Uterine smooth muscle cell (primary cell): ENCODE measurements around the gene SVOP. TPM values are rescaled to one million over a fixed set of nuclear protein-coding genes. Genes with fewer than 3 reads are reported as not detected.

Source experiments
- total RNA-seq: library from RNA; depleted of rRNA; stranded (reverse); fragments of >200 nt; gene quantifications from 2 replicates; pipeline ENCODE4 v1.2.3, GENCODE V29; 2014

Gene SVOP, protein sequence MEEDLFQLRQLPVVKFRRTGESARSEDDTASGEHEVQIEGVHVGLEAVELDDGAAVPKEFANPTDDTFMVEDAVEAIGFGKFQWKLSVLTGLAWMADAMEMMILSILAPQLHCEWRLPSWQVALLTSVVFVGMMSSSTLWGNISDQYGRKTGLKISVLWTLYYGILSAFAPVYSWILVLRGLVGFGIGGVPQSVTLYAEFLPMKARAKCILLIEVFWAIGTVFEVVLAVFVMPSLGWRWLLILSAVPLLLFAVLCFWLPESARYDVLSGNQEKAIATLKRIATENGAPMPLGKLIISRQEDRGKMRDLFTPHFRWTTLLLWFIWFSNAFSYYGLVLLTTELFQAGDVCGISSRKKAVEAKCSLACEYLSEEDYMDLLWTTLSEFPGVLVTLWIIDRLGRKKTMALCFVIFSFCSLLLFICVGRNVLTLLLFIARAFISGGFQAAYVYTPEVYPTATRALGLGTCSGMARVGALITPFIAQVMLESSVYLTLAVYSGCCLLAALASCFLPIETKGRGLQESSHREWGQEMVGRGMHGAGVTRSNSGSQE
- 0.25 TPM in 1 of 2 replicates, not detected in the other for total RNA-seq

DNA sequence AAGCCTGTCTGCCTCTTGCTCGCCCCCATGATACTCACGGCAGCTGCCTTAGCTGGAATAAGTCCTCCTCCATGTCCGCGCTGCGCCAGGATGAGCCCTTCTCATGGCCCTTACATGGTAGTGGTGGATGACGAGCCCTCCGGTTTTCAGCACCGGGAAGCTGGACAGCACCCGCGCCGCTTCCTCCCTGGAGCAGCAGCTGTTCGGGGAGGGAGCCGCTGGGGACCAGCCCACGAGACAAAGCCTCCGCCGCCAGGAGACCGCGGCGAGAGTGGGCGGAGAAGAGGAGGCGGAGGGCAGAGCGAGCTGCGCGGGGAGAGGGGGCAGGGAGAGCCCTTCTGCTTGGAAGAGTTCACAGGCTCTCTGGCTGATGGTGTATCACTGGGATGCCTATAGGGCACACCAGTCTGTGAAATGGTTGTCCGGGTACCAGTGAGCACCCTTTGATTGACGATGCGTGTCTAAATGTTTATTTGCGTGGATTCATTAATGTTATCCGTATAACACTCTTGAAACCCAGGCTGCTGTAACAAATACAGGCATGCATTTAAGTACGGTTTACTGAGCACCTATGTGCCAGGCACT, at the start of gene SVOP:
TSS of gene SVOP (minus strand) at position 273 of the 585 bp plus-strand sequence. CDS start at position 73, 200 bp downstream.

DNA sequence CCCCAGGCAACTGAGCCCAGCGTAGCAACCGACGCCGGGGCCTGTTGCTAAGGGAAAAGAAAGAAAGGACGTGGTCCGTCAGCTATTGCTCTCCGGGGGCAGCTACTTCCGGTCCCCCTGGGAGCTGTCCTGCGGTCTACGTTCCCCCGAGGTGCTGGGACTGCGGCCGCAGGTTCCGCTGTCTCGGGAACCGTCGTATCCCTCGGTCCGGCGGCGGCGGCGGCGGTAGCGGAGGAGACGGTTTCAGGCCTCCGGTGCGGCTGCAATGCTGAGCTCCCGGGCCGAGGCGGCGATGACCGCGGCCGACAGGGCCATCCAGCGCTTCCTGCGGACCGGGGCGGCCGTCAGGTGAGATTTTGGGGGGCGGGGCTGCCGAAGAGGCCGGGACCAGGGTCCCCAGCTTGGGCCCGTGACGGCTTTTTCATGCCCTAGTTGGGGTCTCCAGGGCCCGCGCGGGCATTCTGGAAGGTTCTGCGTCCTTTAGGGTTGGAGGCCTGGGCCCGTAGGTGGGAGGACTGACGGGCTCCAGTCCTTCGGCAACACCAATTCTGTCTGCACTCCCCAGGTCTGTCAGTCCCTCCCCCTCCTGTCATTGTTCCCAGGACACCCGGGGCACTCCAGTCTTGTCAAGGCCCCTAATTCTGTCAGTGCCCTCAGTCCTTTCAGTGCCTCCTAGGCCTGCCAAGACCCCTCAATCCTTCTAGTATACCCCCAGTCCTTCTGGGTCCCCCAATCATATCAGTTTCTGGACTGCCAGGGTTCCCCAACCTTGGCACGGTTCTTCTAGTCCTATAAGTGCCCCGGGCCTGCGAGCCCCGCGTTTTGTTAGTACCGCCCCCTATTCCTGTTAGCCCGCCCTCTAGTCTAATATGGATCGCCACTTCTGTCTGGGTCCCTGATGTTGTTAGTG, 31.8 kb upstream of the SVOP start, which contains the start of gene USP30:
TSS of gene USP30 (plus strand) at position 163 of the 910 bp plus-strand sequence. CDS start at position 266, 103 bp downstream.

DNA sequence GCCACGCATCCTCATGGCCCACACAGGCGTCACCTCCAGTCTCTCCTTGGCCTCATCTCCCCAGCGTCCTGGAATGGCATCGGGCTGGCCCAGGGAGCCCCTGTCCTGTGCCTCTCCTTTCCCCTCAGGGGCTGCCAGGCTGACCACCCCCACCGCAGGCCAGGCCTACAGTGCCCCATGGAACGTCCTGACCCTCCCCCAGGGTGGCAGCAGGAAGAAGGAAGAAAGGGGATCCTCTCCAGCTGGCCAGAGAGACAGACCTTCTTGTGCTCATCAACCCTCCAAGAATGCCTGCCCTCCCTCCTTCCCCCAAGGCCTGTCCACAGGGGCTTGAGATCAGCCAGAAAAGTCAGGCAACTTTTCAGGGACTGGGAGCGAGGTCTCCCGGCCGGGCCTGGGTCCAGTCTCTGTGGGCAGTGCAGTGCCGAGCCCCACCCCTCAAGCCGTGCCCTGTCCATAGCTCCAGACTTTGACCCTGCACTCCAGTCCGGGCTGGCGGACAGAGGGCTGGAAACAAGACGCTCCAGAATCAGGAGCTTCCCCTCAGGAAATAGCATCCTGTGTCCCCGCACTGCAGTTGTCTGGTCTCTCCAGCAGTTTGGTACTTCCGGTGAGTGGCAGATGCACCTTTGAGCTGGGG, 141.1 kb downstream of the SVOP start, which contains the start of gene DAO:
TSS of gene DAO (plus strand) at position 478 of the 640 bp plus-strand sequence. CDS start 4,915 bp downstream, outside the sequence.

Other genes with a start within 250 kb of the SVOP start
- 18.2 and 24.4 TPM in 2 replicates for gene SSH1, start 163.5 kb downstream of the SVOP start, total RNA-seq
- under 0.01 TPM in 1 of 2 replicates, not detected in the other for gene DAO, start 141.0 kb downstream of the SVOP start, total RNA-seq
- 5.4 and 7.4 TPM in 2 replicates for gene USP30, start 31.5 kb upstream of the SVOP start, total RNA-seq
- 21.5 and 24.2 TPM in 2 replicates for gene ALKBH2, start 72.4 kb upstream of the SVOP start, total RNA-seq
- gene UNG, start 76.5 kb upstream of the SVOP start, total RNA-seq, result 25.8 and 29.2 TPM in 2 replicates
- gene ACACB, start 95.5 kb upstream of the SVOP start, total RNA-seq, result 3.7 and 6.9 TPM in 2 replicates